PC-3 (cell line): Measurements from ENCODE around the gene ARG1. TPM values are rescaled to one million over a fixed set of nuclear protein-coding genes. Genes with fewer than 3 reads are reported as not detected.

Source experiments
- ATAC-seq: fragments of 200-7000 bp; cut with Tn5 transposase; 2 replicates; pipeline ENCODE4 v1.9.1; 2020; ENCODE audit warnings: mild to moderate bottlenecking, moderate library complexity
- BruUV-seq: library from RNA; stranded (reverse); fragments of 400-500 nt; replicated peaks from 2 replicates; lab custom pipeline; 2021; lab: Mats Ljungman, UMichigan
- CTCF ChIA-PET: fragments of 300-600 bp; sonication (Branson Sonifier 250); formaldehyde crosslinking; loops from one replicate; lab custom pipeline; 2022; ENCODE audit warnings: antibody characterized with exemption; lab: Charles Lee
- POLR2A ChIA-PET: fragments of 300-600 bp; sonication (Branson Sonifier 250); formaldehyde crosslinking; loops from one replicate; lab custom pipeline; 2022; ENCODE audit warnings: antibody characterized with exemption; ENCODE audit not compliant: unreplicated experiment; lab: Charles Lee
- DNase-seq: peaks from one replicate; pipeline ENCODE4 v3.0.0-alpha.2; 2015
- H2AFZ ChIP-seq: fragments of 300-600 bp; sonication (generic); 2 replicates; pipeline ENCODE4 v1.6.0; 2016; ENCODE audit warnings: antibody characterized with exemption, low read length
- H3F3A ChIP-seq: fragments of 300-600 bp; sonication (generic); one replicate; pipeline ENCODE4 v1.6.0; 2017; ENCODE audit warnings: antibody characterized with exemption, low read length, control low read depth, mild to moderate bottlenecking; ENCODE audit not compliant: unreplicated experiment
- H3K27ac ChIP-seq: fragments of 300-600 bp; sonication (generic); 2 replicates; pipeline ENCODE4 v1.5.1; 2016; ENCODE audit warnings: mild to moderate bottlenecking, low read length
- H3K27me3 ChIP-seq: fragments of 300-600 bp; sonication (generic); 2 replicates; pipeline ENCODE4 v1.6.1; 2016; ENCODE audit warnings: low read length, mixed read lengths
- H3K36me3 ChIP-seq: fragments of 300-600 bp; sonication (generic); 2 replicates; pipeline ENCODE4 v1.6.1; 2016; ENCODE audit warnings: low read depth, mixed run types, low read length, mixed read lengths
- H3K4me1 ChIP-seq: fragments of 300-600 bp; sonication (generic); 2 replicates; pipeline ENCODE4 v1.5.1; 2016; ENCODE audit warnings: low read length; ENCODE audit not compliant: insufficient read depth
- H3K4me2 ChIP-seq: fragments of 300-600 bp; sonication (generic); 2 replicates; pipeline ENCODE4 v1.6.0; 2016; ENCODE audit warnings: low read length
- H3K4me3 ChIP-seq: fragments of 300-600 bp; sonication (generic); 2 replicates; pipeline ENCODE4 v1.5.1; 2016; ENCODE audit warnings: mild to moderate bottlenecking, low read length, mixed read lengths
- H3K79me2 ChIP-seq: fragments of 300-600 bp; sonication (generic); 2 replicates; pipeline ENCODE4 v1.6.1; 2017; ENCODE audit warnings: low read length, mixed read lengths
- H3K9ac ChIP-seq: fragments of 300-600 bp; sonication (generic); 2 replicates; pipeline ENCODE4 v1.6.0; 2016; ENCODE audit warnings: mild to moderate bottlenecking, low read length
- H3K9me2 ChIP-seq: fragments of 300-600 bp; sonication (generic); replicated peaks from 2 replicates; pipeline ENCODE4 v1.6.1; 2016; ENCODE audit warnings: mixed run types, low read length, mixed read lengths
- H3K9me3 ChIP-seq: fragments of 300-600 bp; sonication (generic); 2 replicates; pipeline ENCODE4 v1.6.1; 2016; ENCODE audit warnings: low read length, mixed read lengths
- H4K20me1 ChIP-seq: fragments of 300-600 bp; sonication (generic); 2 replicates; pipeline ENCODE4 v1.6.1; 2016; ENCODE audit warnings: low read length, mixed read lengths
- EZH2 ChIP-seq: fragments of 300-600 bp; sonication (generic); IDR thresholded peaks from one replicate; pipeline ENCODE4 v1.6.1; 2017; ENCODE audit warnings: antibody characterized with exemption, mild to moderate bottlenecking, low read length; ENCODE audit not compliant: unreplicated experiment
- EZH2phosphoT487 ChIP-seq: fragments of 300-600 bp; sonication (generic); IDR thresholded peaks from 2 replicates; pipeline ENCODE4 v1.6.1; 2018; ENCODE audit warnings: mild to moderate bottlenecking, antibody characterized with exemption, low read length, borderline replicate concordance
- intact Hi-C: fragments of 100-400 bp; cut with micrococcal nuclease; formaldehyde crosslinking; loops from 2 replicates; pipeline ENCODE4 v1.9.0; 2023
- total RNA-seq: library from RNA; depleted of rRNA; stranded (reverse); fragments of >200 nt; gene quantifications from 2 replicates; pipeline ENCODE4 v1.2.3, GENCODE V29; 2014
- TF ChIP-seq, protein P1 (sequence below): fragments of 300-600 bp; sonication (generic); conservative IDR thresholded peaks from 2 replicates; pipeline ENCODE4 v1.5.1; 2017; ENCODE audit warnings: antibody characterized with exemption, low read depth, mild to moderate bottlenecking, low read length

The ARG1 gene
- total RNA-seq, 1 experiment from 2014 or later, result not detected

GRCh38 chr6:131558922-131559321 is 14.1 kb upstream of the ARG1 start:
- Histone ChIP-seq H3K79me2 (no peaks in the 10 kb centered on the region), H3K4me3 (no peak overlapping the region), H2AFZ (no peak overlapping the region), H4K20me1 (no peaks in the 10 kb centered on the region), H3F3A (no peaks in the 10 kb centered on the region), H3K9ac (no peak overlapping the region), H3K27ac (no peak overlapping the region), H3K9me3 (no peaks in the 10 kb centered on the region), H3K27me3 (no peaks in the 10 kb centered on the region), H3K9me2 (no peaks in the 10 kb centered on the region), H3K4me2 (no peak overlapping the region), H3K36me3 (no peaks in the 10 kb centered on the region), H3K4me1 (no peaks in the 10 kb centered on the region)
- ChIA-PET CTCF (no interaction called here), POLR2A (no interaction called here)
- TF ChIP-seq, protein P1, sequence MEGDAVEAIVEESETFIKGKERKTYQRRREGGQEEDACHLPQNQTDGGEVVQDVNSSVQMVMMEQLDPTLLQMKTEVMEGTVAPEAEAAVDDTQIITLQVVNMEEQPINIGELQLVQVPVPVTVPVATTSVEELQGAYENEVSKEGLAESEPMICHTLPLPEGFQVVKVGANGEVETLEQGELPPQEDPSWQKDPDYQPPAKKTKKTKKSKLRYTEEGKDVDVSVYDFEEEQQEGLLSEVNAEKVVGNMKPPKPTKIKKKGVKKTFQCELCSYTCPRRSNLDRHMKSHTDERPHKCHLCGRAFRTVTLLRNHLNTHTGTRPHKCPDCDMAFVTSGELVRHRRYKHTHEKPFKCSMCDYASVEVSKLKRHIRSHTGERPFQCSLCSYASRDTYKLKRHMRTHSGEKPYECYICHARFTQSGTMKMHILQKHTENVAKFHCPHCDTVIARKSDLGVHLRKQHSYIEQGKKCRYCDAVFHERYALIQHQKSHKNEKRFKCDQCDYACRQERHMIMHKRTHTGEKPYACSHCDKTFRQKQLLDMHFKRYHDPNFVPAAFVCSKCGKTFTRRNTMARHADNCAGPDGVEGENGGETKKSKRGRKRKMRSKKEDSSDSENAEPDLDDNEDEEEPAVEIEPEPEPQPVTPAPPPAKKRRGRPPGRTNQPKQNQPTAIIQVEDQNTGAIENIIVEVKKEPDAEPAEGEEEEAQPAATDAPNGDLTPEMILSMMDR, result no peak
- no peak for TF ChIP-seq EZH2phosphoT487
- no peak for TF ChIP-seq EZH2
- DNase-seq (no peak), ATAC-seq (no peak)
- intact Hi-C loops, result no loop called here
- no TSS peak for BruUV-seq

GRCh38 chr6:131561925-131562707 is 10.9 kb upstream of the ARG1 start:
- H3K79me2 ChIP-seq, result no peaks in the 10 kb centered on the region
- intact Hi-C loops, result no loop called here
- no peaks in the 10 kb centered on the region for H3K9me3 ChIP-seq
- TF ChIP-seq EZH2phosphoT487, result no peak
- TF ChIP-seq, protein P1, result no peak
- TF ChIP-seq EZH2, result no peak
- H3K27ac ChIP-seq, result no peak overlapping the region
- ATAC-seq (no peak), DNase-seq (no peak)
- no peak overlapping the region for H3K9ac ChIP-seq
- H3K27me3 ChIP-seq, result no peaks in the 10 kb centered on the region
- no peaks in the 10 kb centered on the region for H3K36me3 ChIP-seq
- no TSS peak for BruUV-seq
- H4K20me1 ChIP-seq, result no peaks in the 10 kb centered on the region
- H3K9me2 ChIP-seq, result no peaks in the 10 kb centered on the region
- ChIA-PET CTCF (no interaction called here), POLR2A (no interaction called here)
- H2AFZ ChIP-seq, result no peak overlapping the region
- H3K4me3 ChIP-seq, result no peak overlapping the region
- H3K4me2 ChIP-seq, result no peak overlapping the region
- H3K4me1 ChIP-seq, result no peaks in the 10 kb centered on the region
- no peaks in the 10 kb centered on the region for H3F3A ChIP-seq

DNA sequence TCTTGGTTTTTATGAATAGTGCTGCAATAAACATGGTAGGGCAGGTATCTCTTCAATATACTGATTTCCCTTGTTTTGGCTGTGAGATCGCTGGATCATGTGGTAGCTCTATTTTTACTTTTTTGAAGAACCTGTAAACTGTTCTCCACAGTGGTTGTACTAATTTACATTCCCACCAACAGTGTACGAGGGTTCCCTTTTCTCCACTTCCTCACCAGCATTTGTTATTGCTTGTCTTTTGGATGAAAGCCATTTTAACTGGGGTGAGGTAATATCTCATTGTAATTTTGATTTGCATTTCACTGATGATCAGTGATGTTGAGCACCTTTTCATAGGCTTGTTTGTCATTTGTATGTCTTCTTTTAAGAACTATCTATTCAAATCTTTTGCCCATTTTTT is 8.0 kb upstream of the ARG1 start:
- Histone ChIP-seq H3K4me3 (no peak overlapping the region), H3F3A (no peaks in the 10 kb centered on the region), H3K27me3 (no peaks in the 10 kb centered on the region), H4K20me1 (no peaks in the 10 kb centered on the region), H3K9me3 (no peaks in the 10 kb centered on the region), H2AFZ (no peak overlapping the region), H3K27ac (no peak overlapping the region), H3K4me1 (no peaks in the 10 kb centered on the region), H3K9ac (no peak overlapping the region), H3K36me3 (no peaks in the 10 kb centered on the region), H3K9me2 (no peaks in the 10 kb centered on the region), H3K4me2 (no peak overlapping the region), H3K79me2 (no peaks in the 10 kb centered on the region)
- CTCF ChIA-PET, result no interaction called here
- TF ChIP-seq, protein P1, result no peak
- TF ChIP-seq EZH2 (no peak), EZH2phosphoT487 (no peak)
- no peak for ATAC-seq
- intact Hi-C loops, result no loop called here
- POLR2A ChIA-PET, result no interaction called here
- no peak for DNase-seq
- no TSS peak for BruUV-seq
